T-helper 1 cell (primary cell): ENCODE results near the gene ASGR2.
"Not testable (repeated sequence)": the region's sequence is repeated elsewhere in the genome, so short reads cannot be mapped to it uniquely, and the experiment has no call there.

Source experiments
- DNase-seq, 5 donors: peaks; one replicate each; pipeline ENCODE4 v3.0.0-alpha.2; 2012 to 2020

The ASGR2 gene

DNA sequence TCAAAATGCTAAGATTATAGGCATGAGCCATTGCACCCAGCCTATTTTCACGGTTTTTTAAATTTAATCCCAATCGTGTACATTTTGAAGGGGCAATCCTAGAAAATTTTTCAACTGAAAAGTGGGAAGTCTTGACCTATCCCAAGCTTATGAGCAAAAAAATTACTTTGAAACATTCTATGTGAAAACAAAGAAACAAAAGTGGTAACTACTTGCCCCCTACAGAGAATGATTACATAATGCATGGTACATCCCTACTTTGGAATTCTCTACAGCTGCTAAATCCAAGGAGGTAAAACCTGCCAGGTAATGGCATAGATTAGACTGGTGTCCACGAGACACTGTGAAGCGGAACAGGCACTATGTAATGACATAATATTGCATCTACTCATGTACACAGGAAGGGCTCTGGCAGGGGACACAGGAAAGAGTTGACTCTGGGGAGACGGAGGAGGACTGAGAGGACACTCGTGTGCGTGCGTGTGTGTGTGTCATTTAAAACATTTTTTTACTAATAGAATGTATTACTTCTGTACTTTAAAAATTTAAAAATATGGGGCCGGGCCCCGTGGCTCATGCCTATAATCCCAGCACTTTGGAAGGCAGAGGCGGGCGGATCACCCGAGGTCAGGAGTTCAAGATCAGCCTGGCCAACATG lies 15.7 kb downstream of the ASGR2 start:
- DNase-seq, result no peak

DNA sequence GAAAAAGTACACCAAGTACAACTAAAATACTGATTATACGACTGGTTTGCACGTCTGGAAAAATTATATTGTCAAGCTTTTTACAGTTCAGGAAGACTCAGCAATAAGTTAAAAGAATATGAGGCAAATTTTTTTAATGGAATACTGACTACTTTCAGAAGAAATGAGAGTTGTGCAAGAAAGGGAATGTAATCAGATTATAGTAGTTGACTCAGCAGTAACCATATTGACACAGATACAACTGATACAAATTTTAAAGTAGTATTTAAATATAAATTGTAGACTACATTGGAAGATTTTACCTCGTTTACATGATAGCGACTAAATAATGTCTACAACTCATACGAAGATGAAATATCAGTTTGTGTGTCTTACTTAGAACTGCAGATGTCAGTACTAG lies 16.7 kb downstream of the ASGR2 start:
- DNase-seq, result no peak

DNA sequence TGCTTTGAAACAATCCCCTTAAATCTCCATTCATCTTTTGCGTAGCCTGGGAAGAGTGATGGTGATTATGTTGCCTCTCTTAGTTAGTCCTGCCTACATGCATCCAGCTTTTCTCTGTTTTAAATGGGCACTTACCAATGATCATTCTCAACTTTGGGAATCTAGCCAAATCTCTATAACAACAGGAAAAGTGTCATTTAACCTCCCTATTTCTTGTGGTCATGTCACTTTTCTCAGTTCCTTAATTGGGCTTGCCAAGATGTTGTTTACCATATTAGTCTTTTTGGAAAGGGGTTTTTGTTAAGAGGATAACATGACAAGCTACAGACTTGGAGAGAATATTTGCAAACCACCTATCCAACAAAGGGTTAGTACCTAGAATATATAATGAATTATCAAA lies 19.0 kb downstream of the ASGR2 start:
- no peak for DNase-seq

DNA sequence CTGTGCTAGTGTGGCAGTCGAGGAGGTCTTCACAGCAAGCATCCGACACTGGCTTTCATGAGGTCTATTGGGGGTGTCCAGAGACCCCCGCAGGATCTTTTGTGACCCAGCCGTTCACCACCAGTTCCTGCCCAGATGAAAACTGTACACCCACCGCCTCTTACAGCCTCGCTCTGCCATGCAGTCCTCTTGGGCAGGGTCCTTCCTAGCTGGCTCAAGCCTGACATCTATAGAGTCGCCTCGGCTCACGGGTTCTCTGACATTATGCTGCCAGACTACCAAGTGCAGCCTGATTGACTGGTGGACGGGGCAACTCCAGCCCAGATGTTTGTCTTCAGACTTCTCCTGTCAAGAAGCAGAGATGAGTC lies 20.0 kb downstream of the ASGR2 start:
- no peak for DNase-seq

DNA sequence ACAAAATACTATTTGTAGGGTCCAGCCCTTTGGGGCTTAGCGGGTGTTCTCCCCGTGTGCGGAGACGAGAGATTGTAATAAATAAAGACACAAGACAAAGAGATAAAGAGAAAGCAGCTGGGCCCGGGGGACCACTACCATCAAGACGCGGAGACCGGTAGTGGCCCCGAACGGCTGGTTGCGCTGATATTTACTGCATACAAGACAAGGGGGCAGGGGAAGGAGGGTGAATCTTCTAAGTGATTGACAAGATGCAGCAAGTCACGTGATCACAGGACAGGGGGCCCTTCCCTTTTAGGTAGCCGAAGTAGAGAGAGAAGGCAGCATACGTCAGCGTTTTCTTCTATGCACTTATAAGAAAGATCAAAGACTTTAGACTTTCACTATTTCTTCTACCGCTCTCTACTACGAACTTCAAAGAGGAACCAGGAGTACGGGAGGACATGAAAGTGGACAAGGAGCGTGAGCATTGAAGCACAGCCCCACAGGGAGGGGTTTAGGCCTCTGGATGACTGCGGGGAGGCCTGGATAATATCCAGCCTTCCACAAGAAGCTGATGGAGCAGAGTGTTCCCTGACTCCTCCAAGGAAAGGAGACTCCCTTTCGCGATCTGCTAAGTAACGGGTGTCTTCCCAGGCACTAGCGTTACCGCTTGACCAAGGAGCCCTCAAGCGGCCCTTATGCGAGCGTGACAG lies 23.2 kb downstream of the ASGR2 start:
- DNase-seq, result peak in 2 of 5 donors; percentile 12 to 14

DNA sequence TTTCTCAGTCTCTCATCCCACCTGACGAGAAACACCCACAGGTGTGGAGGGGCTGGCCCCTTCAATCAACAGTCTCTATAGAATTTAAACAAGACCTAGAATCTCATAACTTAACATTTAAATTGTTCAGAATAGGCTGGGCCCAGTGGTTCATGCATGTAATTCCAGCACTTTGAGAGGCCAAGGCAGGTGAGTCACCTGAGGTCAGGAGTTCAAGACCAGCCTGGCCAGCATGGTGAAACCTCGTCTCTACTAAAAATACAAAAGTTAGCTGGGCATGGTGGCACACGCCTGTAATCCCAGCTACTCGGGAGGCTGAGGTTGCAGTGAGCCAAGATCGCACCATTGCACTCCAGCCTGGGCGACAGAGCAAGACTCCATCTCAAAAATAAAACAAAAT lies 25.1 kb downstream of the ASGR2 start:
- not testable (repeated sequence) for DNase-seq

DNA sequence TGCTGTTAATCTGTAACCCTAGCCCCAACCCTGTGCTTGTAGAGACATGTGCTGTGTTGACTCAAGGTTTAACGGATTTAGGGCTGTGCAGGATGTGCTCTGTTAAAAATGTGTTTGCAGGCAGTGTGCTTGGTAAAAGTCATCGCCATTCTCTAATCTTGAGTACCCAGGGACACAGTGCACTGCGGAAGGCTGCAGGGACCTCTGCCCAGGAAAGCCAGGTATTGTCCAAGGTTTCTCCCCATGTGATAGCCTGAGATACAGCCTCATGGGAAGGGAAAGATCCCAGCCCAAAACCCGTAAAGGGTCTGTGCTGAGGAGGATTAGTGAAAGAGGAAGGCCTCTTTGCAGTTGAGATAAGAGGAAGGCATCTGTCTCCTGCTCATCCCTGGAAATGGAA lies 26.2 kb downstream of the ASGR2 start:
- not testable (repeated sequence) for DNase-seq

DNA sequence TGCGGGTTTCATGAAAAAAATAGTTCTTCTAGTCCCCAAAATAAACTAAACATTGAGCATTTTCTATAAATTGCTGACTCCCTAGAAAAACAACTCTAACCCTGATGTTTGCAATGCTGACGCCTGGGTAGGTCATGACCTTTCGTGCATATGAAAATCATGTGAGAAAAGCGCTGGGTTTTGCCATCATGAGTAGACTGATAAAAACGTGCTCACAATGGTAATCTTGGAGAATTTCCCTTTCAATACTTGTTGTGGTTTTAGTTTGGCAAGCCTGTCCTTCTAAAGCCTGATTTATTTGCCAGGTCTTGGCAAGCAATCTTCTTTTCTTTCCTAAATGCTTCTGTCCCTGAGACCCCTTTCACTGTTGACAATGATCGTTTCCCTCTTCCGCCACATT lies 30.5 kb downstream of the ASGR2 start:
- DNase-seq, result no peak

DNA sequence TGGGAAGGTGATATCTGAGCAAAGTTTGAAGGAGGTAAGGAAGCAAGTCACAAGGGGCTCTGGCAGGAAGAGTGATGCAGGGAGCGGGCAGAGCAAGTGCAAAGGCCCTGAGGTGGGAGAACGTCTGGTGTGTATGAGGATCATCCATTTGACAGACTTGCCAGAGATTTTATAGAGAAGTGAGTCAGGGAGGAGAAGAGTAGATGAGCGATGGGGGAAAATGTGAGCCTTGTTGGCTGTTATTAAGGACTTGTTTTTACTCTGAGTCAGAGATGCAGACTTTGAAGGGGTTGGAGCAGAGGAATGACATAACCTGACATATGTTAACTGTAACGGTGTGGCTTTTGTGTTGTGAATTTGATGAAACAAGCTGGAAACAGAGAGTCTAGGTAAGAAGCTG lies 31.0 kb downstream of the ASGR2 start:
- DNase-seq, result no peak

DNA sequence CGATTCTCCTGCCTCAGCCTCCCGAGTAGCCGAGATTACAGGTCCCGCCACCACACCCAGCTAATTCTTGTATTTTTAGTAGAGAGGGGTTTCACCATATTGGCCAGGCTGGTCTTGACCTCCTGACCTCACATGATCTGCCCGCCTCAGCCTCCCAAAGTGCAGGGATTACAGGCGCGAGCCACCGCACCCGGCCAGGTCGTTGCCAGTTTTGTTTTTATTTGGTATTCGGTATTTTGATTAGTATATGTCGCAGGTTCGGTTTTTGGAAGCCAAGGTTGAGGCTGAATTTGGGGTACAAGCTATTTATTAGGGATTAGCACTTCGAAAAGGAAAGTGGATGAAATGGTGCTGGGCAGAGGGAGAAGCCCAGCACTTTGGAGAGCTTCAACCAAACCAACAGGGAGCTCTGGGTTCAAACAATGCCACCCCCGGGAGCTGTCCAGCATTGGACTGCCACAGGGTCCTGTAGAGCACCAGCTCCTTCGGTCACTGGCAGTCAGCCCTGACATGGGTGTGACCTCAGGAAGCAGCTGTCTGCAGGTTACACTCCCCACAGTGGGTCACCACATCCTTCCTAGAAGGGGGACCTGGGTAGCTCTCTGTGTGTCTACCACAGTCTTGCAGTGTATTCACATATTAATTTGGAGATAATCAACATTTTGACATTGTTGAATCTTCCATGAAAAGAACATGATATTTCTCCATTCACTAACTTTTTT lies 33.1 kb downstream of the ASGR2 start:
- peak in 2 of 5 donors; percentile 2 to 49 for DNase-seq

DNA sequence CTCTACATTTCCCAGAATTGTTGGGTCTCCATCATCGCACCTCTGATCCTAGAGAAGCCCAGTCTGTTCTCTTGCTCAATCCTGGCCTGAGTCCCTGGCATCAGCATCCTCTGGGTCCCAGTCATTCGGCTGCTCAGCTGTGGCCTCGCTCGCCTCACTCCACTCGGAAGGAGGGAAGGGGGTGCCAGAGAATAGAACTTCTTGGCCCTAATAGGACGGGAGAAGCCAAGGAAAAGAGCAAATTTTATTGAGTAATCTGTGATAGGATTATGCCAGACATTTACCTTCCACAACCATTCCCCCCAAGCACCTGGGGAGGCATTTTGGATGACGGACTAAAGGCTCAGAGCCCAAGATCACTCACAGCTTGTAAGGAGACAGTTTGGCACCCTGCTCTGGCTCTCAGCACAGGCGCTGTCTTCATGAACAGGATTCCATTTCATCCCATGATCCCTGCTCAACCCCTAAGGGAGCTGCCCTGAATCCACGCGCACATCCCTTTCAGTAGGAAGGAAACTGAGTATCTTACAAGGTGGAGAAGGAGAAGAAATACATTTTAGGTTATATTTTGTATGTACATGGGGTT lies 34.1 kb downstream of the ASGR2 start:
- no peak for DNase-seq

DNA sequence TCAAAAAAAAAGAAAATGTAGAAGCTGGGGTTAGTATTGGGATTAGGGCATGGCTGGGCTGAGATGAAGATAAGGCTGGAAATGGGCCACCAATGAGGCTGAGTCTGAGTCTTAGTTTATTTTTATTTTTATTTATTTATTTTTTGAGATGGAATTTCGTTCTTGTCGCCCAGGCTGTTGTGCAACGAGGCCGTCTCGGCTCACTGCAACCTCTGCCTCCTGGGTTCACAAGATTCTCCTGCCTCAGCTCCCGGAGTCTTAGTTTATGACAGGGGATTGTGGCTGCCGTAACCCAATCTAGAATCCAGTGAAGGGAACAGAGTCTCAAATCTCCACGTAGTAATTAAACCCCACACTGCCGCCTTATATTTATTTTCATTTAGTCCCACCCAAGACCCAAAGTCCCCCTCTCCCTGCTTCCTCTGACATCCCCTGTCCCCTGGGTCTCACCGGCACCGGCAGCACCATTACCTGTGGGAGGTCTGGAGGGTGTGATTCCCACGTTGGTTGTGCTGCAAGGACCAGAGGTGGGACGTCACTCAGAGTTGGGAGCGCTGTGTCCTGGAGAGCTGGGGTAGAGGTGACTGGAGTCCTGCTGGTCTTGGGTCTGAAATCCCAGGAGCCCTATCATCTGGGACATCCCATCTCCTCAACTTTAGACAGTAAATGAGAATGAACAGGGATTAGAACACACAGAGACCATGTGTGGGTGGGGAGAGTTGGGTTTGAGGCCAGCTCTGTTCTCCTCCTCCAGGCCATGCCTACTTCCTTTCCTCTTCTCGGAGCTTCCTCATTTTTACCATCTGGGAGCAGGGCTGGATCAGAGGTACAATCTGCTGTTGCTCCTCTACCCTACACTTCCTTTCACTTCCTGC lies 34.8 kb downstream of the ASGR2 start, which contains the start of gene CLEC10A:
Gene CLEC10A, minus strand, starts transcription at position 671 of the 875 bp plus-strand sequence. CDS start 1,439 bp downstream, outside the sequence.
- DNase-seq, result no peak

DNA sequence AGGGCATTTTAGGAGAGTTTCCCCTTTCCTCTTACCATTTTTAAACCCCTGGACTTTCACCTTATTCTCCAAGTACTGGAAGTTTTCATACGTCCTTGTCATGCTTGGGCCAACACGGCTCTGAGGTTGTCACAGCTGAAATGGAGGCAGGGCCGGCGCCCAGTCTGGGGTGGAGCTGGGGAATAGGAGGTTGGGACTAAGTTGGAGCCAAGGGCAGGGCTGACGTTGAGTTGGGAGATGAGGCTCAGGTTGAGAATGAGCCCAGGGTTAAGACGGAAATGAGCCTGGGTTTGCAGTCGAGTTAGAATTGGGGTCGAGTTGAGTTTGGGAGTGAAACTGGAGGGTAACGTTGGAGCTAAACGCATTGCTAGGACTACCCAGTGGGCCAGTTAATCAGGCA lies 35.9 kb downstream of the ASGR2 start:
- DNase-seq, result no peak

DNA sequence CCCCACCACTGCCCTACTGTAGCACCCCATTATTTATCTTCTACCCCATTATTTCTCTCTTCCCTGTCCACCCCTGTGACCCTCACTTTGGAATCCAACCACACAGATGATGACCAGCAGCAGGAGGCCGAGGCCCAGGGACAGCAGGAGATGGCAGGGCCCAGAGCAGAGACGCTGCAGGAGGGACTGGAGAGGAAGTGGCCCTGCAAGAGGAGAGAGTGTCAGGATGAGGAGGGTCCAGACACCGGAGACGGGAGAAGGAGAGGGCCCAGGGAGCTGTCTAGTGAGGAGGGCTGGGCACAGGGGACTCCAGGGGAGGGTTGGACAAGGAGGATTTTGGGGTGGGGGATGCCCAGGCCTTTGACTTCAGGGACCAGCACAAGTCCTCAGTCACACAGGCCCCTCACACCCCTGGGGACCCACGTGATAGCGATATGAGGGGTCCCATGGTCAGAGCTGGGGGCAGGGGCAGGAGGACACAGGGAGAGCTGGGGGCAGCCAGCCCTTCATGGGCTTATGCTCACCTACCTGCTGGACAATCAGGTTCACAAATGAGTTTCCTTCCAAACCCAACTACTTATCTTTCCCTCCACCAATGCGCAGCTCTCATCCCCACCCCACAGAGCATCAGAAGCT lies 36.6 kb downstream of the ASGR2 start:
- DNase-seq, result no peak

DNA sequence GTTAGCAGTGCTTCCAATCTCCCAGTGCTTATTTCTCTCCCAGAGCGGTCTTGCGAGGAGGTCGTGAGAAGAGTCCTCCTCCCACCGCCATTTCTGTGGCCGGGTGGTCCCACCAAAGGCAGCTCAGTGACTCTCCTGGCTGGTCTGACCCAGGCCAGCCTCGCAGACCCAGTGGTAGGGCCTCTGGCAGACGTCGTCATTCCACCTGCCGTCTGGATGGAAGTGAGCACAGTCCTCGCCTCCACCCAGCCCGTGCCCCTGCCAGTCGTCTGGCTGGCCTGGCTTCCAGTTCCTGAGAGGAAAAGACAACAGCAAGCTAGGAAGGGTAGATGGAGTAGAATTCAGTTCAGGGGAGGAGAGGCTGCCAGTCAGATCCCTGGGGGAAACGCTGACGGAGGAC lies 39.7 kb downstream of the ASGR2 start:
- no peak for DNase-seq

DNA sequence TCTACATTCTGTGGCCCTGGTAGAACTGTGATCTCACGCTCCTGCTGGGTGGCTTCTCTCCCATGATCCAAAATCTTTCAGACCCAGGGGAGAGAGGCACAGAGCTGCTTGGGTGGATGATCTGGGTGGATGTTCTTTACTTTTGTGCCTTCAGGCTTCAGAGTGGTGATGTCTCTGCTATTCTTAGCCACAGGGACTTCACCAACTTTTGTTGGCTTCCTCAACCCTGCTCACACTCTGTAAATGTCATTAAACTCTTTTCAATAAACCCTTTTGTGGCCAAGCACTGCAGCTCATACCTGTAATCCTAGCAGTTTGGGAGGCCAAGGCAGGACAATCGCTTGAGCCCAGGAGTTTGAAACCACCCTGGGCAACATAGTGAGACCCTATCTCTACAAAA lies 42.2 kb downstream of the ASGR2 start:
- DNase-seq, result no peak

DNA sequence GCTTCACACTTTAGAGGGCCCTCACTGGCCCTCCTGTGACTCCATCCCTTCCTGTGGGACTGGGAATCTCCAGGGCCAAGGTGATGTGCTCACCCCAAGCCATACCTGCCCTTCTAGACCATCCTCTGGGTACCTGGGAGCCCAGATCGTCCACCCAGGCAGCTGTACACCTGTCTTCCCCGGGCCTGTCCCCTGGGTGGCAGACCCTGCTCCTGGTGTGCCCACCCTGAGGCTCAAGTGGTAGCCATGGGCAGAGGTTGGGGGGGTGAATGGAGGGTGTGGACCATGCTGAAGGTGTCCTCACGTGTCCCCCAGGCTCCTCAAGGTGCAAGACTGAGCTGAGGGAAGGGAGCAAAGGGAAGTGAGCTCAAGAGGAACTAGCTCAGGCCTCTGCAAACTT lies 43.9 kb downstream of the ASGR2 start:
- no peak for DNase-seq

DNA sequence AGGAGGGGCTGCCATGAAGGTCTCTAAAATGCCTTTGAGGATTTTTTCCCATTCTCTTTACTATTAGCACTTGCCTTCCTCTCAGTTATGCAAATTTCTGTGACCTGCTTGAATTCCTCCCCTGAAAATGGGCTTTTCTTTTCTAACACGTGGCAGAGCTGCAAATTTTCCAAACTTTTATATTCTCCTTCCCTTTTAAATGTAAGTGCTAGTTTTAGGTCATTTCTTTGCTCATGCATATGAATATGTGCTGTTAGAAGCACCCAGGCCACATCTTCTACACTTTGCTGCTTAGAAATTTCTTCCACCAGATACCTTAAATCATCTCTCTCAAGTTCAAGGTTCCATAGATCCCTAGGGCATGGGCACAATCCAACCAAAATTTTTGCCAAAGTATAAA lies 46.4 kb downstream of the ASGR2 start:
- DNase-seq, result no peak

DNA sequence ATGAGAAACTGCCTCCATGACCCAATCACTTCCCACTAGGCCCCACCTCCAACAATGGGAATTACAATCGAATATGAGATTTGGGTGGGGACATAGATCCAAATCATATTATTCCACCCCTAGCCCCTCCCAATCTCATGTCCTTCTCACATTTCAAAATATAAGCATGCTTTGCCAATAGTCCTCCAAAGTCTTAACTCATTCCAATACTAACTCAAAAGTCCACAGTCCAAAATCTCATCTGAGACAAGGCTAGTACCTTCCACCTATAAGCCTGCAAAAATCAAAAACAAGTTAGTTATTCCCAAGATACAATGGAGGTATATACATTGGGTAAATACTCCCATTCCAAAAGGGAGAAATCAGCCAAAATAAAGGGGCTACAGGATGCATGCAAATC lies 47.4 kb downstream of the ASGR2 start:
- DNase-seq, result no peak

DNA sequence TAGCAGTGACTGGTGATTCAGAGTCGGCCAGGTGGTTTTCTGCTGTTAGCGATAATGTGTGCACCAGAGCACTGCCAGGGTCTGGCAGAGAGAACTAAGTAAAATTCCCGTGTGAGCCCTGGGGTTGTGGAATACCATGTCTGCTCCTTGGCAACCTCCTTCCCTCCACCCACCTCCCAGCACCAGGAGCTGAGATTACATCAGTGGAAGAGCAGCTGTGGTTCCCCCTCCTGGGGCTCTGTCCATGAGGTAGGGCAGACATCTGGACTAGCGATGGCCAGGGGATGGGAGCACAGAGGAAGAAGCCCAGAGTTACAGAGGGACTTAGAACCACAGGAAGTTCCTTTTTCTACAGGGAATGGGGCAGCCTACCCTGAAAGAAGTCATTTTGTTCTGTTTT lies 50.4 kb downstream of the ASGR2 start:
- DNase-seq, result no peak

DNA sequence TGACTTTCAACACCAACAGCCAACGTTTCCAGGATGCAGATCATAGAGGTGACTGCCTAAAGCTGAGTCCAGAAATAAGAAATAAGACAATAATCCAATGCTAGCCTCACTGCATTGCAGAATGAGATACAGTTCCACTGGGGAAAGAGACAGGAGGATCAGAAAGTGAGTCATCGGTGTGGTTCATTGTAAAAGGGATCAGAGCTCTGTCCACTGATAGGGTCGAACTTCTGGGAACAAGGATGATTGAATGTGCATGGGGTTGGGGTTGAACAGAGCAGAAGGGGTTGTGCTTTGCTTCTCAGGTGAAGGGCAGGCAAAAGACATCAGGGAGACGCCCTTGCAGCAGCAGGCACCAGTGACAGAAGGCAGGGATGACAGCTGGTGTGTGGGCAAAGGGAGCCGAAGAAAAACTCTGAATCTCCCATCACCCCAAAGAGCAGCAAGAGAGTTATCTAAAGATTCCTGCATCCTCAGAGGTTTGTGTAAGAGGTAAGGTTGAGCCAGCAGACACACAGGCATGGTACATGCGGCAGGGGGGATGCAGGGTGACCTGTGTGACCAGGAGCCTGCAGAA lies 51.0 kb downstream of the ASGR2 start:
- no peak for DNase-seq
